ENCODE results near the gene IL34.
"Not testable (repeated sequence)": the region's sequence is repeated elsewhere in the genome, so short reads cannot be mapped to it uniquely, and the experiment has no call there.

Gene IL34

DNA sequence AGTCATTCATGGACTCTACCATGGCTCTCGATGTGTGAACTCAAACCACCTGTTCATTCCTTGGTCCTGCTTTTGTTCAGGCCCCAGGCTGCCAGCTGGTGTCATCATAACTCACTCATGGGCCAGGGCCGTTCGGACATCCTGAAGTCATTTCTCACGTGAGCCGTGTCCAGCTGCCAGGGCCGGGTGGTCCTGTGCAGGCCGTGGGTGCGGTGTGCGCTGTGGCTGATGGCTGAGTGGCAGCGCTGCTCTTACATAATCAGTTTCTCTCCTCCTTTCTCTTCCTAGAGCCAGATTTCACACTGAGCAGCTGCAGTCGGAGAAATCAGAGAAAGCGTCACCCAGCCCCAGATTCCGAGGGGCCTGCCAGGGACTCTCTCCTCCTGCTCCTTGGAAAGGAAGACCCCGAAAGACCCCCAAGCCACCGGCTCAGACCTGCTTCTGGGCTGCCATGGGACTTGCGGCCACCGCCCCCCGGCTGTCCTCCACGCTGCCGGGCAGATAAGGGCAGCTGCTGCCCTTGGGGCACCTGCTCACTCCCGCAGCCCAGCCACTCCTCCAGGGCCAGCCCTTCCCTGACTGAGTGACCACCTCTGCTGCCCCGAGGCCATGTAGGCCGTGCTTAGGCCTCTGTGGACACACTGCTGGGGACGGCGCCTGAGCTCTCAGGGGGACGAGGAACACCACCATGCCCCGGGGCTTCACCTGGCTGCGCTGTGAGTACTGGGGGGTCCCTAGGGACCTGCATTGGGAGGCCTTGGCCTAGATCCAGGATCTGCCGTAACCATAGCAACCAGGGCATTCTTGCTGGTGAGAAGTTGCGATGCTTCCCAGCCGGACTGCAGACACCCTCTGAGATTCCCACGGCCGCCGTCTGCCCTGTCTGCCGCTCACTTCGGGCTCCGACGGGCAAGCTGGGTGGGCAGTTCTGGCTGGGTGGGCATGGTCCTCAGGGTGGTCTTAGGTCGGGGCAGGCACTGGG, at the start of gene IL34:
TSS of gene IL34 (plus strand) at position 300 of the 982 bp plus-strand sequence. CDS start at position 689, 389 bp downstream.
- no peak for DNase-seq

DNA sequence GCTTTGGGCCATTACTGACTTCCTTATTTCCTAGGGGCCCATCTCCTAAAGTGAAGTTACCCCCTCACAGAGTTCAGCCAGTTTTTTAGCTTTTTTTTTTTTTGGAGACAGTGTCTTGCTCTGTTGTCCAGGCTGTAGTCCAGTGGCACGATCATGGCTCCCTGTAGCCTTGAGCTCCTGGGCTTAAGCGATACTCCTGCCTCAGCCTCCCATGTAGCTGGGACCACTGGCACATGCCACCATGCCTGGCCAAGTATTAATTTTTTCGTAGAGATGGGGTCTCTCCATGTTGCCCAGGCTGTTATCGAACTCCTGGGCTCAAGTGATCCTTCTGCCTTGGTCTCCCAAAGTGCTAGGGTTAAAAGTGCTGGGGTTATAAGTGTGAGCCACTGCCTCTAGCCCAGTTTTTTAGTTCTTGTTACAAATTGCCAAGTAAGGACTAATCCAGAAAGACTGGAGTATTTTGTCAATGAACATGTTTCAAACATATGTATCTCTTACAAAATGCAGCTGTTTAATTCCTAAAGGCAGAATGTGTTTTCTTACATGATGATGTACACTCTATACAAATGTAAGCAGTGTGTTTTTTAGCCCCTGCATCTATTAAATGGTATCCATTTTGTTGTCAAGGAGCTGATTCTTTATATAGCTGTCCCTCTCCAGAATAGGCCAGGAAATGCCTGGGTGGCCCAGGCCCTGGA, 49.1 kb upstream of the IL34 start:
- no peak for DNase-seq

DNA sequence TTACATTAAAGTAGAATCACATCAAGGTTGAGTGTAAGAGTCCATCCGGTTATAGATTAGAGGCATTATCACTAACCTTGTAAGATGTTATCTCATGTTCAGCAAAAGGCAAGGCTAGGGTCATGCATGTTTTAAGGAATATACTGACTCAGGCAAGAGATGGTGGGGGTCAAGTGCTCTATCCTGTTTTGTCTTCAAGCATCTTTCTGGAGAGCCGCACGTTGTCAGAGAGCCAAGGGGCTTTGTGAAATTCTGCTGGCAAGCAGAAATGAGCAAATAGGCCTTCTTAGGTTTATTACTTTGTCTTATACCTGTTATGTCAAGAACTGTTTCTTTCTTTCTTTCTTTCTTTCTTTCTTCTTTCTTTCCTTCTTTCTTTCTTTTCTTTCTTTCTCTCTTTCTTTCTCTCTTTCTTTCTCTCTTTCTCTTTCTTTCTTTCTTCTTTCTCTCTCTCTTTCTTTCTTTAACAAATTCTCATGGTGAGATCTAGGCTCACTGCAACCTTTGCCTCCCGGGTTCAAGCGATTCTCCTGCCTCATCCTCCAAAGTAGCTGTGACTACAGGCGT, 47.3 kb upstream of the IL34 start:
- no peak for DNase-seq

DNA sequence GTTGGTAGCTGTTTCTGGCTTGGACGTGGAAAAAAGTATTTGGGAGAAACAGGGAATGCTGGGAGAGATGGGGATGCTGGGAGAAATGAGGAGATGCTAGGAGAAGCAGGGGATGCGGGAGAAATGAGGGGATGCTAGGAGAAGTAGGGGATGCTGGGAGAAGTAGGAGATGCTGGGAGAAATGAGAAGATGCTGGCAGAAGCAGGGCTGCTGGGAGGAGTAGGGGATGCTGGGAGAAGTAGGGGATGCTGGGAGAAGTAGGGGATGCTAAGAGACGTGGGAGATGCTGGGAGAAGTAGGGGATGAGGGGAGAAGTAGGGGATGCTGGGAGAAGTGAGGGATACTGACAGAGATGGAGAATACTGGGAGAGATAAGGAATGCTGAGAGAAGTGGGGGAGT, 45.6 kb upstream of the IL34 start:
- no peak for DNase-seq

DNA sequence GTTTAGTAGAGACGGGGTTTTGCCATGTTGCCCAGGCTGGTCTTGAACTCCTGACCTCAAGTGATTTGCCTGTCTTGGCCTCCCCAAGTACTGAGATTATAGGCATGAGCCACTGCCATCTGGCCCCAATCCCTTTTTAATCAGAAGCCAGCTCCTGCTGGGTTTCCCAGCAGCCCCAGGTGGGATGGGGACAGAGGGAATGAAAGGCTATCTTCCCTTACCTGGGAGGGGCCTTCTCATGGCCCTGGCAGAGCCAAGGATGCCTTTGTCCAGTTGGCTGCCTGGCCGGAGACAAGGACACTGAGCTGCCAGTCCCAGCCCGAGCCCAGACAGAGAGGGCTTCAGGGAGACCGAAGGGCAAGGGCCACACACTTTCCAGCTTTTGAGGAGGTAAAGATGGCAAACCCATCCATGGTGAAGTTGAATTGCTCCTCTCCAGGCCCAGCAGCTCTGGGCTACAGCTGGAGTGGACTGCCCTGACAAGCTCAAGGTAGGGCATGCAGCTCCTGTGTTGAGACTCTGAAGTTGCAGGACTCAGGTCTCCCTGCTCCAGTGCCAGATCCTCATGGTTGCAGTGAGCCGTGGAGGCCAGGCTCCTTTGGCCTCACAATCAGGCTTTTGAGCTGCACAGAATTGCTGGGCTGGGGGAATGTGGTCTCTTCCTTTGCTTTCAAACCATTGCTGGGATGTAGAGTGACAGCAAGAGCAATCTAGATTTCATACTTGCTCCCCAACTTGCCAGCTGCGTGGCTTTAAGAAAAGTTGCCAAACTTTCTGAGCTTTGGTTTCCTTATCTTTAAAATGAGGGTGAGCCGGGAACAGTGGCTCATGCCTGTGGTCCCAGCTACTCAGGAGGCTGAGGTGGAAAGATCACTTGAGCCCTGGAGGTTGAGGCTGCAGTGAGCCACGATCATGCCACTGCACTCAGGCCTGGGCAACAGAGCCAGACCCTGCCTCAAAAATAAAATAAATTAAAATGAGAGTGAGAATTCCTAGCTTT, 44.5 kb upstream of the IL34 start:
- no peak for DNase-seq

DNA sequence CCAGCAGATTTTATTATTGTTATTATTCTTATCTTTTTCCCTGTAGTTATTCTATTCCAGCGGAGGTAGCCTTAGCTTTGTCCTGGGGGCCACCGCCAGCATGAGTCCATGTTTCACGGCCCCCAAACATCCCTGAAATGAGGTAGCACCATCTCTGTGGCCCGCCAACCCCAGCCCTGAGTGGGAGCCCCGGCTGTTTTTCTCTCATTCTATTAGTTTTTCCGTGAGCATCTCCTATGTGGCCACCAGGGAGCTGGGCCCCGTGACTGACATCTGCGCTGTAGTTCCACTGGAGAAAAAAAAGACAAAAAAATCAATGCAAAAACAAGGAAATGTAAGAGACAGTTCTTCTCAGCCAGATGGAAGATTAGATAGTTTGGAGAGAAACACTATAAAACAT, 43.5 kb upstream of the IL34 start:
- no peak for DNase-seq

DNA sequence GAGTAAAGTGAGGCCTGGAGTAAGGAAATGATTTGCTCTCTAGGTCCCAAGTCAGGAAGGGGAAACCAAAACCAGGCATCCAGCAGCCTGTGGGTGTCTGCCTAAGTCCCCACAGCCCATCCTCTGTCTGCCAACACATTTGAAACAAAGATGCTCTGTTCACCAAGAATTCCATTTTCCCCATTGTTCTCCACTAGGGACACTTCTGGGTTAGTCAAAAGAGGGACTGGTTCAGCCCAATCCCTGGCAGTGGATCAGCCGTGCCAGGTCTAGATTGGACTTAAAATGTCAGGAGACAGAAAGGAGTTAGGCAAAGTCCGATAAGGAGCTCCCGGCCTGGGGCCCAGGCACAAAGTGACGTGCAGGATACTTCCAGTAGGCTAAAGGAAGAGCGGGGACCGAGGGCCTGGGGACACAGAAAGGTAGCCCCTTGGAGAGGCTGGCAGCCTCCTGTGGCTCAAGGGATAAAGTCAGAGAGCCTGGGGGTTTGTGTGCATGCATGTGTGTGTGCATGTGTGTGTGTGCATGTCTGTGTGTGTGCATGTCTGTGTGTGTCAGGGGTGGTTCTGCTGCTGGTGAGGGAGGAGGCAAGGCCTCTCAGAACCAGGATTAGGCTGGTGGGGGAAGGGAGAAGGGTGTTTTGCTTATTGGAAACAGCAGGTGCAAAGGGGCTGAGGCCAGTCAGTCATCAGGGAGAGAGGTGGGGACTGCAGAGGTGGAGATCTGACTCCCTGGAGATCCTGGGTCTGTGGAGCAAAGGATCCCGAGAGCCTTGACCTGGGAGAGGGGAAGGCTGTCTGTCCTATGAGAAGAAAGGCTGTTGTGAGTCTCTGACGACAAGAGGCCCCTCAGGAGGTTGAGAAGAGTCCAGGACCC, 41.7 kb upstream of the IL34 start:
- no peak for DNase-seq

DNA sequence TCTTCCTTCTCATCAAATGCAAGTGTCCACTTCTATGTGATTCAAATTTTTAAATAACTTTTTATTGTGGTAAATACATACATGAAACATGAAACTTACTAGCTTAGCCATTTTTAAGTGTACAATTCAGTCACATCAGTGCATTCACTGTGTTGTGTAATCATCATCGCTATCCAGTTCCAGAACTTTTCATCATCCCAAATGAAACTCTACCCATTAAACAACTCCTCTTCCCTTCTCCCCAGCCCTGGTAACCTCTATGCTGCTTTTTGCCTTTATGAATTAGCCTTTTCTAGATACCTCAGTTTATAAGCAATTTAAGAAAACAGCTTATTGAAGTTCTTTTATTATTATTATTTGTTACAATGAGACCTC, 41.1 kb upstream of the IL34 start:
- DNase-seq, result no peak

DNA sequence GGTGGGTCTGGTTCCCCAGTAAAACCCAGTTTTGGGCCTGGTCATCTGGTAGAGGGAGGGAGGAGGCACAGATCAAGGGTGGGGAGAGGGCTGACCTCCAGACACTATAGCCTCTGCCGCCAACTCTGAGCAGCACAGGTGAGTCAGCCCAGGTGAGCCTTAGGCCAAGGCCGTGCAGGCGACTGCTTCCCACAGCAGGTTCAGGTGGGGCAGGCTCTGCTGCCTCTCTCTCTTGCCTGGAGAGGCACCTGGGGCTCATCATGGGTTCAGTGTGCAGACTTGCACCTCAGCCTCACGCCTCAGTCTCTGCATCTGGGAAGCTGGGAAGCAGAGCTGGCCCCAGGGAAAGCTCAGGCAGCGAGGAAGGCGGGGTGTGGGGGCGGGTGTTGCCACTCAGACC, 37.8 kb upstream of the IL34 start:
- no peak for DNase-seq

DNA sequence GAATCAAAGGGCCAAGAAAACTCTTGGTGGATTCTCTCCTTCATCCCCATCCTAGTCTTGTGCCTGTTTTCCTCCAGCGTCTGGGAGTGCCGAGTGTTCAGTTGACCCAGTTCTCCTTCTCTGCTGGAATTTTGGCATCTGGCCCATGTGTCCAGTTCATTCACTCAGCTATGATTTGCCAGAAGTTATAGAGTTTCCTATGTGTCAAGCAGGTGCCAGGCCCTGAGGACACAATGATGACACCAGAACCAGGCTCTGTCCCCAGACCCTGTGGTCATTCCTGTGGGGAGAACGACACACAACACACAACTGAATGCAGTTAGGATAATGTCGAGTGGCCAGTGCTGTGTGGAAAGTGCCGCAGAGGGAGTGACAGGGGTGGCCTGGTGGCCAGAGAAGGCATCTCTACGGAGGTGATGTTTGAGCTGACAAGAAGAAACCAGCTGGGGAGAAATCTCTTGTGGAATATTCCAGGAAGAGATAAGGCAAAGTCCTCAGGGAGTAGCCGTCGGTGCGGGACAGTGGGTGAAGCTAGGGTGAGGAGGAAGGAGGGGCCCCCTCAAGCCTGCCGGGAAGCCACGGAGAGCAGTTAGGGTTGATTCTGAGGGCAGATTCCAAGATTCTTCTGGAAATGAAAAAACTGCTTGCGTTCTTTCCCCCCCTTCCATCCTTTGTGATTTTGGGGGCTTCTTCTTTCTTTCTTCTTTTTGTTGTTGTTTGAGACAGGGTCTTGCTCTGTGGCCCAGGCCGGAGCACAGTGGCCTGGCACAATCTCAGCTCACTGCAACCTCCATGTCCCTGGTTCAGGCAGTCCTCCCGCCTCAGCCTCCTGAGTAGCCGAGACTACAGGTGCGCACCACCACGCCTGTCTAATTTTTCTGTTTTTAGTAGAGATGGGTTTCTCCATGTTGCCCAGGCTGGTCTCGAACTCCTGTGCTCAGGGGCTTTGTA, 35.8 kb upstream of the IL34 start:
- DNase-seq, result no peak

DNA sequence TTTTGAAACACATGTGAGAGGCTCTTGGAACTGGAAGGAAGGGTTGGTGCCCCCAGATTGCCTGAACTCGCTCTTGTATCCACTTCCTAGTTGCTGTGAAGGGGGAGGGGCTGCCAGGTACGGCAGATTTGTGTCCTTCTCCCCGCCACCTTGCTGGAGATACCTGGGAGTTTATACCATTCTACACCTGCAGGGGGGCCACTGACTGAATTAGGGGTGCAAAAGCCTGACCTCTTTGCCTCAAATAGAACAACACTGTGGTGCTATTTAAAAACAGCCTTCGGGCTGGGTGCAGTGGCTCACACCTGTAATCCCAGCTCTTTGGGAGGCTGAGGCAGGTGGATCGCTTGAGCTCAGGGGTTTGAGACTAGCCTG, 35.1 kb upstream of the IL34 start:
- DNase-seq, result no peak

DNA sequence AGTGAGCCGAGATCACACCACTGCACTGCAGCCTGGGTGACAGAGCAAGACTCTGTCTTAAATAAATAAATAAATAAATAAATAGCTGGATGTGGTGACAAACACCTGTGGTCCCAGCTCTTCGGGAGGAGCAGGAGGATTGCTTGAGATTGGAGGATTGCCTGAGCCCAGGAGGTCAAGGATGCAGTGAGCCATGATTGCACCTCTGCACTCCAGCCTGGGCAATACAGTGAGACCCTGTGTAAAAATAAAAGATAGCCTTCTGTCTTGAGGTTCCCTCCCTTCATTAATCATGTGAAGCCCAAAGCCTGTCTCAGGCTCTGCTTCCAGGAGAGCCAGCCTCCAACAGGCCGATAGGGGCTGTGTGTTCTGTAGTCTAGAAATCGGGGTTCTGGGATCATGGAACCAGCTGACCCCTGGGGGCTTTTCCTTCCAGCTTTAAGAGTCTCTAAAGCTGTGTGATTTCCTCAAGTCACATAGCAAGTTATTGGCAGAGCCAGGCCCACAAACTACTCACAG, 34.5 kb upstream of the IL34 start:
- DNase-seq, result no peak

DNA sequence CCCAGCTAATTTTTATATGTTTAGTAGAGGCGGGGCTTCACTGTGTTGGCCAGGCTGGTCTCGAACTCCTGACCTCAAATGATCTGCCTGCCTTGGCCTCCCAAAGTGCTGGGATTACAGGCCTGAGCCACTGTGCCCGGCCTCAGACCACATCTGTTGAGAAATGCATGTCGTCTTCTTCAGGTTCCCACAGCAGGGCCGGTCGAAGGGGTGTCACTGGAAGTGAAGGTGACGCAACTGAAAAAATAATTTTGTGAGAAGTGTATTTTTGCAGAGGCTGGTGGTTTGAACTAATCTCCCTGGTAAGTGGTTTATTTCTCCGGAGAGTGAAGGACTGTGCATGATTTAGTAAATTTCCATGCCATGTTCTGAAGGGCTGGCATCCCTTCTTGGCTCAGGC, 33.4 kb upstream of the IL34 start:
- DNase-seq, result no peak

DNA sequence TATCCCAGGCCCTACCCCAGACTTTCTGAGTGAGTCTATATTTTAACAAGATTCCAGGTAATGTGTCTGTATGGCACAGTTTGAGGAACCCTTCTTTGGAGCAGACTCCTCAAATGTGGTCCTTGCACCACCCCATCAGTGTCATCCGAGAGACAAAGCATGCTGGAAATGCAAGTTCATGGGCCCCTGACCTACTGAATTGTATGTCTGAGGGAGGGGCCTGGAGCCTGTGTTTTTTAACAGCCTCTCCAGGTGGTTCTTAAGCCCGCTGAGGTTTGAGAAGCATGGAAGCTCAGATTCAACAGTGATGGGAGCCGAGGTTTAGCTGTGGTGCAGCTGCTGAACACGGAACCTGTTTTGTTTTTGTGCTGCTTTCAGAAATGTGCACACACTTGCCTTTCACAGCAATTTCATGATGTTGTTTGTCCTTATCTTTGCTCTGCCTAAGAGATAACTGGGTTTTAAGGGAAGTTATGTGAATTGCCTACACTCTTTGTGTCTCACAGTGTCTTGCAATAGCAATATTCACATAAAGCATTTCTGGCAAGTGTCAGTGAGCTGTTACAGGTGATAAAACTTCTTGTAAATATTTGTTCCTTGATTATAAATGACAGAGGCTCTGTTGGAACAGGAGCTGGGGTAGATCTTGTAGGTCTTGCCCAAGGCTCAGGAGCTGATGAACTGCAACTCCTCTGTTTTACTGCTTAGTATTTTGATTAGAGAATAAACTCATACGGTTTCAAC, 32.0 kb upstream of the IL34 start:
- no peak for DNase-seq

DNA sequence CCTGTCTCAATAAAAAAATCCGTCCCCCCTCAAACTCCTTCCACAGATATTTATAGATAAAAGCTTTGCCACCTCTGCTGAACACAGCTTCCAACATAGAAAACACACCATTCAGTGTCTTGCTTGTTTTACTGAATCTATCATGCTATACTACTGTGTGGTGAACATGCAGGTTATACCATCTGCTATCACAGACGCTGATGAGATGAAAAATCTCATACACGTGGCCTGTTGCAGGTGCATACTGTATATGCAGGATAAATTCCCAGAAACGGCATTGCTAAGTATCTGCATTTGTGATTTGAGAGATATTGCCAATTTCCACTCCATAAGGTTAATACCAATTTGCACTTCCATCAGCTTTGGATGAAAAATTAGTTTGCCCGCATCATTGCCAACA, 30.4 kb upstream of the IL34 start:
- no peak for DNase-seq

DNA sequence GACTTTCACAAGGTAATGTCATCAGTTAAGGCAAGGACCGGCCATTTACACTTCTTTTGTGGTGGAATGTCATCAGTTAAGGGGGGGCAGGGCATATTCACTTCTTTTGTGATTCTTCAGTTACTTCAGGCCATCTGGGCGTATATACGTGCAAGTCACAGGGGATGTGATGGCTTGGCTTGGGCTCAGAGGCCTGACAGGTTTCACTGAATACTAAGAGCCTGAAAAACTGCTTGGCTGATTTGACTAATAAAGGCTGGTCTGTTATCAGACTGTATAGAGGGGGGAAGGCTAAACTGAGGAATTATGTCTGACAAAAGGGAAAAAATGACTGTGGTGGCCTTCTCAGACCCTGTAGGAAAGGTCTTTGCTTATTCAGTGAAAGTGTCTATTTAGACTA, 24.5 kb upstream of the IL34 start:
- not testable (repeated sequence) for DNase-seq

DNA sequence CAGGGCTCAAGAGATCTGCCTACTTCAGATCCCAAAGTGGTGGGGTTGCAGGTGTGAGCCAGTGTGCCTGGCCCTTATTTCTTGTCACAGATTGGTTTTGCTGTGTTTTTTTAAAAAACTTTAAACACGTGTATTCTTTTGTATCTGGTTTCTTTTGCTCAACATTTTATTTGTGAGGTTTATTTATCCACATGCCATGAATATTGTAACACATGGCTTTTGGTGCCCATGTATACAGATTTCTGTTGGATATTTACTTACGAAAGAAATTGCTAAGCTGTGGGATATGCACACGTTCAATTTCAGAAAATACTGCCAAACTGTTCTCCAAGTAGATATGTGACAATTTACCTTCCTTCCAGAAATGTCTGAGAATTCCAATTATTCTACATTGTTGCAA, 18.7 kb upstream of the IL34 start:
- no peak for DNase-seq

DNA sequence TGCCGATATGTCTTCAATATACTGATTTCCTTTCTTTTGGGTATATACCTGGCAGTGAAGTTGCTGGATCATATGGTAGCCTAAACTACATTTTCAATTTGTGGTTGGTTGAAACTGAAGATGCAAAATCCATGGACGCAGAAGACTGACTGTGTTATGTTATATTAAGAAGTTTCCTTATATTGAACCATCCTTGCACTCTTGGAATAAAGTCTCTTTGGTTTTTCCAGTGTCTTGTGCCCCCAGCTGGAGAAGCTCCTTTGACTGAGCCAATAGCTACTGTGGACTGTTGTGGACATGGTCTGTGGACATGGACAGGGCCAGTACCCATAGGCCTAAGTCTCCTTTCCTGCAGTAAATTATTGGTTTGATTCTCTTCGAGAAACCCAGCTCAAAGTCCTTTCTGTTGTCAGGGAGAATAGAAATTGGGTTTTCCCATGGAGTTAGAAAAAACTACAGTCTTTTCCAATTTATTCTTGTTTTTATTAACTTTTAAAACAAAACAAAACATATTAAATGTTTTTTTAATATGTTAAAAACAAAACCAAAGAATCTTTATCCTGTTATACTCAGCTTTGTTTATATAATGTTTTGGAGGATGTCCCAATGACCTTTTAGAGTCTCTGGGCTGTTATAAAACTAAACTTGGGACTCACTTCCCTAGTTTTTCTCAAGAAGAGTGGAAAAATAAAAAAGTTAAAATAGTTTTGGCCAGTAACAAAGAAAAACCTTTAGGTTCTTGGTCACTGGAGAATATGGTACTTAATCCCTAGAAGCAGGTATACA, 15.2 kb upstream of the IL34 start:
- no peak for DNase-seq

DNA sequence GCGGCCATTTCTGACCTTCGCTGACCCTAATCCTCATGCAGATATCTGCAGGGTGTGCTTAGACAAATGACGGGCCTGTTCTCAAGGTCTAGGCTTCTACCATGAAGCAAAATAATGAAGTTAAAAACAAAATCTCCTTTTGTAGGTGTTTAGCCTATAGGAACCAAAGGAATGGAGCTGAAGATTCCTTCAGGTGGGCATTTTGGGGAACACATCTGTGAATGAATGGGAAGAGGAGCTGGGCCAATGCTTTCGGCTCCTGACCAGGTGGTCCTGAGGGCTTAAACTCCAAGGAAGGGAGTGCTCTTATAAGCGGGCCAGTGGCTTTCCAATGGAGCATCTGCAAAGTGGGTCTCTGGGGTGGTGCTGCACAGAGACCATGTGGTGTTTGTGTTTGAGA, 14.1 kb upstream of the IL34 start:
- no peak for DNase-seq

Data from NCI-H1930 (cell line).